Activated CD4-positive, alpha-beta T cell treated with anti-CD3 and anti-CD28 coated beads, Interleukin-2, amount 50 U/mL, for 48 hours (primary cell): ENCODE measurements around the gene HNRNPUL1.

Experiments used
- DNase-seq, 2 experiments: peaks; one replicate each; pipeline ENCODE4 v3.0.0-alpha.2; 2020

The HNRNPUL1 gene

DNA sequence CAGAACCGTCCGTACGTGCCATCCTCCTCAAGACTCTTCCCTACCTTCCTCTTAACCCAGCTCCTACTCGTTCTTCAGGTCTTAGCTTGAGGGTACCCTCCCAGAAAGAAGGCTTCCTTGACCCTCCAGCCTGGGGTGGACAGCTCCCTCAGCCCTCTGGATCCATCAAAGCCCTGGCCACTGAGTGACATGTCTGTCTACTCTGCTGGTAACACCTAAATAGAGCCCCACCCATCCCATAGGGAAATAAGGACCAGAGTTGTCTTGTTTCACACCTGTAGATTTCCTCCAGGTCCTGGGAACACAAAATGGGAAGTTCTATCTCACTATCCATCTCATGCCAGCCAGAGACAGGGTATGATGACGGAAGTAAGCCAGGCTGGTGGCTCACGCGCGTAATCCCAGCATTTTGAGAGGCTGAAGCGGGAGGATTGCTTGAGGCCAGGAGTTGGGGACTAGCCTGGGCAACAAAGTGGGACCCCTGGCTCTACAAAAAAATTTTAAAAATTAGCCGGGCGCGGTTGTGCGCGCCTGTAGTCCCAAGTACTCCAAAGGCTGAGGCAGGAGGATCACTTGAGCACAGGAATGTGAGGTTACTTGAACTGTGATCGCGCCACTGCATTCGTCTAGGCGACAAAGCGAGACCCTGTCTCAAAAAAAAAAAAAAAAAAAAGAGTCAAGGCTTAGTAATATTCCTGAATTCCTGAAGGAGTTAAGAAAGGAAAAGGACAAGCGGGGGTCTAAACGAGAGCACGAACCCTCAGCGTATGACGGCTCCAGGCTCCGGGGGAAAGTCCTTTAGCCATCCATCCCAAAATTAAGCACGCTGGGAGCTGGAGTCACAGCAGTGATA, 45.2 kb downstream of the HNRNPUL1 start:
- DNase-seq, result peak in 1 of 2 experiments; percentile 47

GRCh38 chr19:41310033-41310831, 46.1 kb downstream of the HNRNPUL1 start, which contains the start of gene CCDC97:
Gene CCDC97 (plus strand): TSS chr19:41310172. CDS start chr19:41310311, 139 bp downstream.
- peak; percentile 87 to 90 for DNase-seq

- no peak for DNase-seq
These were observed 46.9 kb downstream of the HNRNPUL1 start for GRCh38 chr19:41311072-41311471.

GRCh38 chr19:41311613-41312012, 47.4 kb downstream of the HNRNPUL1 start:
- DNase-seq, result no peak

GRCh38 chr19:41316306-41316920, 52.2 kb downstream of the HNRNPUL1 start:
- DNase-seq, result no peak

- no peak for DNase-seq
These were observed 54.7 kb downstream of the HNRNPUL1 start for GRCh38 chr19:41318696-41319499.

- no peak for DNase-seq
These were observed 55.5 kb downstream of the HNRNPUL1 start for GRCh38 chr19:41319500-41320184.

GRCh38 chr19:41320185-41320518, 56.0 kb downstream of the HNRNPUL1 start:
- DNase-seq, result no peak

GRCh38 chr19:41320568-41320967, 56.4 kb downstream of the HNRNPUL1 start:
- no peak for DNase-seq

DNA sequence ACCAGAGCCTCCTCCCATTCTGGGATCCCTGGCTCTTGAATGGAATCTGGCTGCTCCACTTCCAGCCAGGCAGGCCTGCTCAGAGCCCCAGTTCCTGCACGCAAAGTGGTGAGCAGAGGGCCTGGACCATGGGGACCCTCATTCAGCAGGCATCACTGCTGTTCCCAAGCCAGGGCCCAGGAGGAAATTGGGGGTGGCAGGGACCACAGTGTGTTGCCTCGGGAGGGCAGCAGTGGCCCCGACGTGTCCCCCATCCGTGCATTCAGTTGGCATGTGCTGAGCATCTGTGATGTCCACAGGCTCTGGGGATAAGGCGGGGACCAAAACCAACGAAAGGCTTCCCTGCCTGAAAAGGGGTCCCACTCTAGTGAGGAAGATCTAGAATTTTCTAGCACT, 57.0 kb downstream of the HNRNPUL1 start:
- no peak for DNase-seq

GRCh38 chr19:41321600-41322270, 57.6 kb downstream of the HNRNPUL1 start:
- DNase-seq, result no peak

DNA sequence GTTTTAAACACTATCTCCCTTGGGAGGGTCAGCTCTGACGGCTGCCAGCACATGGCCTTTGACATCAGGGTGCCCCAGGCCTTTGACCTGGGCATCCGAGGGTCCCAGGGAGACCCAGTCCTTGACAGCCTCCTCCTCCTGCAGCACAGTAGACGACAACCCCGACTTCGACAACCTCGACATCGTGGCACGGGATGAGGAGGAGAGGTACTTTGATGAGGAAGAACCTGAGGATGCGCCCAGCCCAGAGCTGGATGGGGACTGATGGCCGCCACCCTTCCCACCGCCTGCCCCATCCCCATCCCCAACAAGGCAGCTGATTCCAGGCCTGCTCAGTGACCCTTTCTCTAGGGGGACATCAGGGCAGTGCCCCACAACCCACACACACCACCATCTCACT, 58.3 kb downstream of the HNRNPUL1 start:
- no peak for DNase-seq

DNA sequence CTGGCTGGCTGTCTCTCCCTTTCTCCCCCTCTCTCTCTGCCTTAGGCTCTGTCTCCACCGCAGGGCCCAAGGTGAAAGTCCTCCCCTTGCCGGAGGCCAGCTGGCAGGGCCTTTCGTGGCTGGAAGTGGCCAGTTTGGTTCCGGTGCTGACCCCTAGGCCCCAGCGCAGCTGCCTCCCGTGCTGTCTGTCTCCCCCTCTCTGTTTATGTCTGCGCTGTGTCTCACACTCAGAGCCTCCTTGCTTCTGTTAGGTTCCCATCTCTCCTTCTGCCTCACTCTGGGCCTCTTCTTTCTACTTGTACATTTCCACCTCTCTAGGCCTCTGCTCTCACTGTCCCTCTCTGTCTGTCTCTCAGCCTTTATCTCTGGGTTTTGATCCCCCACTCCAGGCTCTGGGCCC, 58.9 kb downstream of the HNRNPUL1 start:
- no peak for DNase-seq

DNA sequence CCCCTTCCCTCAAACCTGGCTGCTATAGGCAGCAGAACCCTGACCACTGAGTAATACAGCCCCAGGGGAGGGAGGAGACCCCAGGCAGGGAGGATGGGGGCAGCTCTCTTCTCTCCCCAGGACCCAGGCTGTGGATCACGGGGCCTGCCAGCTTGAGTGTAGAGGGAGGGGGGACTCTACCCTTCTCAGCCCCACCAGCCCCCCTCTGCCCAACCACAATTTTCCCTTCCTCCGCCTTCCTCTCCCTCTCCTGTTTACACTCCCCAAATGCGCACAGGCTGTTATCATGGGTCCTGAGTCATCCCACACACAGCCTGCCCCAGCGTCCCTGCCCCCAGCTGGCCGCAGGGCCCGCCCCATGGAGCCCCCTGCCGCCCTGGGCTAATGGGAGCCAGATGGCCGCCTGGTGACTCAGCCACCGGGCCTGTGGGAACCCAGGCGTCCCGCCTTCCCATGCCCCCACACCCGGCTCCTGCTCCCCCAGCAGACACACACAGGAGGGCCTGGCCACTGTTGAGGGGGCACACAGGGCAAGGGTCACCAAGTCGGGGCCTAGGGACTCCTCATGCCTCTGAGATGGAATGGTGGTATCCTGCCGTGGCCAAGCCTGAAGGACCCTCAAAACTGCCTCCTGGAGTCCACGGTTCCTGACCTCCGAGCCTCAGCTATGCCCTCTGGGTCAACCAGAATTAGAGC, 59.4 kb downstream of the HNRNPUL1 start:
- no peak for DNase-seq

GRCh38 chr19:41324231-41324702, 60.1 kb downstream of the HNRNPUL1 start:
- DNase-seq, result no peak

GRCh38 chr19:41324921-41325639, 60.9 kb downstream of the HNRNPUL1 start:
- DNase-seq, result no peak

- no peak for DNase-seq
These were observed 61.4 kb downstream of the HNRNPUL1 start for GRCh38 chr19:41325640-41325946.

DNA sequence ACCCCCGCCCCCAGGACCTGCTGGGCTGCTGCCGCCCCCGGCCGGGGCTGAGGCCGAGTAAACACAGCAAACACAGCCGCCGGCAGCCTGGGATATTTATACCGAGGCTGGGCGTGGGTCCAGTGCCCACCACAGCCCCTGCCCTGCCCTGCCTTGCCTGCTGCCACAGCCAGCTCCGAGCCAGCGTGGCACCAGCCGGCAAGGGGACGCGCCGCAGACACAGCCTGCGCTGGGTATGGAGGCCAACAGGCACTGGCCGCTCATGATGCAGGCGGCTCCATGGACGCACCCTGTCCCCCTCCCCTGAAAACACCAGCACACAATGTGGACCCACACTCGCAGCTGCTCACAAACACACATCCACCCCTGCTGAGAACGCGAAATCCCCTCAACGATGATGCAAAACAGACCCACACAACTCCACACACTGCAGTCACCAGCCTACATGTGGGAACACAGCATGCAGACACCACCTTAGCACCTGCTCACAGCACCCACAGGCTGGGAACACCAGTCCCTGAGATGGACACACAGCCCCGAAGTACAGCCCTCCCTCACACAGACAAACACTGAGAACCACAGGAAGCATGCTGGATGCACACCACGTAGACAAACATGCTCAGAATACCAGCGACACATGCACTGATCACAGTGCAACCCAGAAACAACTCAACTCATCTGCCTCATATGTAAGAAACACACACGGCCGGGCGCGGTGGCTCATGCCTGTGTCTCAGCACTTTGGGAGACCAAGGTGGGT, 62.0 kb downstream of the HNRNPUL1 start:
- DNase-seq, result no peak

GRCh38 chr19:41327076-41327575, 63.0 kb downstream of the HNRNPUL1 start:
- no peak for DNase-seq
